HT-29 (cell line): Measurements from ENCODE around the gene ORAI3. TPM values are rescaled to one million over a fixed set of nuclear protein-coding genes. Genes with fewer than 3 reads are reported as not detected.

Source experiments
- DNase-seq: peaks from one replicate; pipeline ENCODE4 v3.0.0-alpha.2; 2015; ENCODE audit warnings: low spot score
- total RNA-seq: library from RNA; depleted of rRNA; stranded (reverse); fragments of >200 nt; shearing (Covaris generic); gene quantifications from 2 replicates; pipeline ENCODE4 v1.2.3, GENCODE V29; 2014

ORAI3 gene
- total RNA-seq, 1 experiment from 2014 or later, result 22.9 TPM

DNA sequence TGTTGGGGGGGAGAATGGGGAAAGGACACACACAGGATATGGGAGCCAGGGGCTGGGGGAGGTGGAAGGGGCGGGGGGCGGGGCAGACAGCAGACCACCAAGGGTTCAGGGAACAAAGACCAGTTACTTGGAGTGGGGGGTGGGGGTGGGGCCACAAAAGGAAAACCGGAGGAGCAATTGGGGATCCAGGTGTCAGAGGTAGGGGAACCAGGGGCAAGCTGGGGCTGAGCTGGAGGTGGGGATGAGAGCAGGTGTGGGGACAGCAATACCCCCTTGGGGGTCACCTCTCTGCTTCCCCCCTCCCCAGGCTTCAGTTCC, 1.4 kb upstream of the ORAI3 start:
- DNase-seq, result no peak

DNA sequence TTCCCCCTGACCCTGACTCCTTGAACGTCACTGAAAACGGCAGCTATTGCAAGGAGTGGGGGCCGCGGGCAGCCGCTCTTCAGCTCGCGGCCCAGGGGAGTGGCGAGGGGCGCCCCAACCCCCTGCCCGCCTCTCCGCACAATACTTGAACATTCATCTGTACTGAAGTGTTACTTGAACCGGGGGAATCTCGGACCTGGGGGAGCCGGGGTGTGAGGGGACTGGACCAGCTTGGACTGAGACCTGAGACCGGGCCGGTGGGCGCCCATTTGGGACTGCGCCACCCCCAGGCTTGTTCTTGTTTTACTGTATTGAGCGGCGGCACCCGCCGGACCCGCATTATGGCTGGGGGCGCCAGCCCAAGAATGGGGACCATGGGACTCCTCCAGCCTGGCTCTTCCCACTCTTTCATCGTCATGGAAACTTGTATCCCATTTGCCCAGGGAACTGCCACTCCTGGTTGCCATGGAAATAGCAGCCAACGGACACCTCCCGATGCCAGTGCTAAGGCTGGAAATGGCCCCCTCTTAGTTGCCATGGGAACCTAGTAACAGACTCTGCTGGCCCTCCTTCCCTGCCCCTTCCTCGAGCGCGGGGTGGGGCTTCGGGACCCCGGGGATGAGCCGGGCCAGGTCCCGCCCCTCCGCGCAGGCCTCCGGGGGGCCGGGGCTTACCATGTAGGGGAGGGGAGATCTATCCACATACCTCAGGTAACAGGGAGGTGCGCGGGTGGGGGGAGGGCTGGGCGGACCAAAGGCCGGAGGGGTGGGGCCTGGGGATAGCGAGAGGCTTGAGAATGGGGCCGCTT, 805 bp upstream of the ORAI3 start:
- DNase-seq, result peak; percentile 76

DNA sequence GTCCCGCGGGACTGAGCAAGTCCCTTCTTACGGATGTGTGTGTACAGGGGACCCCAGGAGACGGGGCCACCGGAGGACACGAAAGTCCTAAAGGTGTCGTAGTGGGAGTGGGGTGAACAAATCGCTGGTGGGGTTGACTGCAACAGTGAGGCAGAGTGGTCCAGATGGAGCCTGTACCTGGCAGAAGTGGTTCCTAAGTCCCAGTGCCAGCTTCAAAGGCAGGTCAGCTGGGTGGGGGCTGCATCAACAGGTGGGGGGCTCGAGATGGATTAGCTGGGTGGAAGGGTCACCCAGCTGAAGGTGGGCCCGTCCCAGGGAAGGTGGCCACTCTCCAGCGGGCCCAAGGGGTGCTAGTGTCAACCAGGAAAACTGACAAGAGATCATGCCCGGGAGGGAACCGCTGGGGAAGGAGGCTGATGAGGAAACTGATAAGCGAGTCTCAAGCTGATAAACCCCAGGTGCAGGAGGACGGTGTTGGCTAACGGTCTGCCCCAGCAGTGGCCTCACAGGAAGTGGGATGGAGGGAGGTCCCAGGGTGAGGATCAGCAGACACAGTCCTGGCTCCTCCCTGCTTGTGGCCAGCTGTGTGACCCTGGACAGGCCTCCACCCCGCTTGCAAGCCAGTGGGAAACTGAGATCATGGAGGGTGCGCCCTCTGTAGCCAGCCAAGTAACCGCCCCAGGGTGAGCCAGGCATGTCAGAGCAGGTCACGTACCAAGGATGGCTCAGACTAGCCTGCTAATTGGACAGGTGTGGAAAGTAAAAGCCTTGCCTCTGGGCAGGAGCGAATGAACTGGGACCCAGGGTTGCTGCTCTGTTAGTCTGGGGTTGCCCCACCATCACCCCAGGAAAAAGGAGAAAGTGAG, 1.0 kb downstream of the ORAI3 start:
- peak; percentile 49 for DNase-seq

DNA sequence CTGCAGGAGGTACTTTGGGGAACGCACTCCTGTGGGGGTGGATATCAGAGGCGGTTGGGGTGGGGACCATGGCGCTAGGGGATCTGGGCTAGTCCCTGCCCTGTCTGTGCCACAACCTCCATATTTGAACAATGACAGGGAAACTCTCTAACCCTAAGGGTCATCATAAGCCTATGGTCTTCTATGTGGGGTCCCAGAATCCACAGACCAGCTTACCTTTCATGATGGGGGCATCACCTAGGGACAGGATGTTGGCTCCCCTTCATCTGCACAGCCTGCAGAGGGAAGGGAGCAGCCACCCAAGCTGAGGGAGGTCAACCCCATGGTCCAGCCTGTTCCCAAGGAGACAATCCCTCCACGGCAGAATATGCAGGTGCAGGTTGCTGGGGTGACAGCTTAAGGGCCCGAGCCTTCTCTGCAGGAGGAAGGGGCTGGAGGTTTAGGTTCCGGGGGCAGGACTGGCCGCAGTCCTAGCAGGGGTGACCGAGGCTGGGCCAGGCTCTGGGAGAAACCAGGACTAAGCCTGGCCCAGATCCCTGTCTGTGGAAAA, 1.7 kb downstream of the ORAI3 start:
- DNase-seq, result no peak

DNA sequence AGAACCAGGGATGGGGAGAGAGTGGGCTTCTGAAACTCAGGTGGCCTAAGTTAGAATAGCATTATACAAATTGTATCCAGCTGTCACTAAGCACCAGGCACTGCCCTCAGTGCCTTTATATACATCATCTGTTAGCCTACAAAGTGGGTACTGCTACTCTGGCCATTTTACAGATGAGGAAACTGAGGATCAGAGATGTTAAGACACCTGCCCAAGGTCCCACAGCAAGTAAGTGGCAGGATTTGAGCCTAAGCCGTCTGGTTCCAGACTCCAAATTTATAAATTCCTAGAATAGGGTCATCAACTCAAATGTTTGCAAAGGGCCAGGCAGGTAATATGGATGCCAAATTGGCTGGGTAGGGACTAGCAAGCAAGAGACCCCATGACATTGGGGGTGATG, 2.3 kb downstream of the ORAI3 start:
- DNase-seq, result no peak

DNA sequence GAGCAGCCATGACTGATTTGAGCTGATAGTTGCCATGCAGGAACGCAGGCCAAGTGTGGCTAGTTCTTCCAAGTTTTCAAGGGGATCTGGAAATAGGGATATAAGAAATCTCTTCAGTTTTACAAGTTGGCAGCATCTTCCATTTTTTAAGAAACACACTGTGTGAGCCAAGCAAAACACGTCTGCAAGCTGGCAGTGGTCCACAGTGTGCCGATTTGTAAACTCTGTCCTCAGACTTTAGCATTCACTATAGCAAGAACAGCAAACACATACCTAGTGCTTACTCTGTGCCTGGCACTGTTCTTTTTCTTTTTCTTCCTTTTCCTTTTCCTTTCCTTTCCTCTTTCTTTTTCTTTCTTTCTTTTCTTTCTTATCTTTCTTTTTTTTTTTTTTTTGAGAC, 2.9 kb downstream of the ORAI3 start:
- no peak for DNase-seq

DNA sequence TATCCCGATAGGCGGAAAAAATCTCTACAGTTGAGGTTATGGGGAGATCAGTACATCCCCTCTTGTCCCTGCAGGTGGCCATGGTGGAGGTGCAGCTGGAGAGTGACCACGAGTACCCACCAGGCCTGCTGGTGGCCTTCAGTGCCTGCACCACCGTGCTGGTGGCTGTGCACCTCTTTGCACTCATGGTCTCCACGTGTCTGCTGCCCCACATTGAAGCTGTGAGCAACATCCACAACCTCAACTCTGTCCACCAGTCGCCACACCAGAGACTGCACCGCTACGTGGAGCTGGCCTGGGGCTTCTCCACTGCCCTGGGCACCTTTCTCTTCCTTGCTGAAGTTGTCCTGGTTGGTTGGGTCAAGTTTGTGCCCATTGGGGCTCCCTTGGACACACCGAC, 4.2 kb downstream of the ORAI3 start:
- no peak for DNase-seq

DNA sequence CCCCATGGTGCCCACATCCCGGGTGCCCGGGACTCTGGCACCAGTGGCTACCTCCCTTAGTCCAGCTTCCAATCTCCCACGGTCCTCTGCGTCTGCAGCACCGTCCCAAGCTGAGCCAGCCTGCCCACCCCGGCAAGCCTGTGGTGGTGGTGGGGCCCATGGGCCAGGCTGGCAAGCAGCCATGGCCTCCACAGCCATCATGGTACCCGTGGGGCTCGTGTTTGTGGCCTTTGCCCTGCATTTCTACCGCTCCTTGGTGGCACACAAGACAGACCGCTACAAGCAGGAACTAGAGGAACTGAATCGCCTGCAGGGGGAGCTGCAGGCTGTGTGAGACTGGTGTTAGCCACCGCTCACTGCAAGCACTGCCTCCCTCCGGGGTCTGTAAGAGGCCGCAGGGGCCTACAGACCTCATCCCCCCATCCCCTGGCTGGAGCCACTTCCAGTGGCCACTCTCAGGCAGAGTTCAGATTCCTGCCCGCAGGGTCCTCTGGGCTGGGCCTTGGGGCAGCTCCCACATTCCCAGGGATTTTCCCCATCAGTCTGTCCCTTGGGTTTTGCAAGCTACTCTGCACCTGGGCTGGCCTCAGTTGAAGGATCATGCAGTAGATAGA, 4.8 kb downstream of the ORAI3 start:
- DNase-seq, result peak; percentile 74

DNA sequence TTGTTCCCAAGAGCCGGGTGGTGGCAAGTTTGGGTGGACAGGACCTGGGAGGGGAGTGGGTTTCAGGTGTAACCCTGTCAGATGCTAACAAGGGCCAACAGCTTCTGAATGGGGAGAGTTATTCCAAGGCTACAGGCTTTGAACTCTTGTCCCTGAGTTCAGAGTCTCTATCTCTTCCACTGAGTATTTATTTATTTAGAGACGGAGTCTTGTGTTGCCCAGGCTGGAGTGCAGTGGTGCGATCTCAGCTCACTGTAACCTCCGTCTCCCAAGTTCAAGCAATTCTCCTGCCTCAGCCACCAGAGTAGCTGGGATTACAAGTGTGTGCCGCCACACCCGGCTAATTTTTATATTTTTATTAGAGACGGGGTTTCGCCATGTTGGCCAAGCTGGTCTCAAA, 6.1 kb downstream of the ORAI3 start:
- no peak for DNase-seq

DNA sequence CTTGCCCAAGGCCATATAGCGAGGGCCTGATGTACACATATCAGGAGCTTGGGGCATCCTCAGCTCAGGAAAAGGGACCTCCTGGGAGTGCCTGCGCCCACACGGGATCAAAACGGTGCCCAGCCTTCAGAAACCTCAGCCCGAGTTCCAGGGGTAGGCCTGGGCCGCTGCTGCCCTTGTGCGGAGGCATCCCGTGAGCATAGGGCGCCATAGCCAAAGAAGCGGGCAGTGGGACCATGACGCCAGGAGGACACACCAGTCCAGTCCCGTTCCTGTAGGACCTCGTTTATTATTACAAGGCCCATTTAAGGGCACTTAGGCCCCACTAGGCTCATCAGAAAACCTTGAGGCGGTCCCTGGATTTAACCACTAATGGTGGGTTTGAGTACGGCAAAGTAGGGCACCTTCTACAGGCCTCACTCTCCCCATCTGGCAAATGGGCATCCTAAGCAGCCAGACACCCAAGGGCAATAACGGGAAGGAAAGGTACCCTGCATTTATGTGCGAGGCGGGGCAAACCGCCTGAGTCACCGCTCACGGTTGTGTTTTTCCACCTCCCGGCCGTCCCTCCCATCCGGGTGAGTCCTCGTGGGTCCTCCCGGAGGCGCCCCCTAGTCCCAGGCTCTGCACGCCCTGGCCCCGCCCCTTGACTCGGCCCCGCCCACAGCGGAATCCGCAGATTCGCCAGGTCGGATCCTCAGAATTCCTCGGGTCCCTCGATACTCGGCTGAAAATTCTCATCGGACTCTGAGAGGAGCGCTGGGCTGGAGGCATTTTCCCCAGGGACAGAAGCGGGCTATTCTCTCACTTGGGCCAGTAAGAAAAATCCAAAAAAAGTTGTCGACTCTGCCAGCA, 8.0 kb downstream of the ORAI3 start:
- peak; percentile 77 for DNase-seq

DNA sequence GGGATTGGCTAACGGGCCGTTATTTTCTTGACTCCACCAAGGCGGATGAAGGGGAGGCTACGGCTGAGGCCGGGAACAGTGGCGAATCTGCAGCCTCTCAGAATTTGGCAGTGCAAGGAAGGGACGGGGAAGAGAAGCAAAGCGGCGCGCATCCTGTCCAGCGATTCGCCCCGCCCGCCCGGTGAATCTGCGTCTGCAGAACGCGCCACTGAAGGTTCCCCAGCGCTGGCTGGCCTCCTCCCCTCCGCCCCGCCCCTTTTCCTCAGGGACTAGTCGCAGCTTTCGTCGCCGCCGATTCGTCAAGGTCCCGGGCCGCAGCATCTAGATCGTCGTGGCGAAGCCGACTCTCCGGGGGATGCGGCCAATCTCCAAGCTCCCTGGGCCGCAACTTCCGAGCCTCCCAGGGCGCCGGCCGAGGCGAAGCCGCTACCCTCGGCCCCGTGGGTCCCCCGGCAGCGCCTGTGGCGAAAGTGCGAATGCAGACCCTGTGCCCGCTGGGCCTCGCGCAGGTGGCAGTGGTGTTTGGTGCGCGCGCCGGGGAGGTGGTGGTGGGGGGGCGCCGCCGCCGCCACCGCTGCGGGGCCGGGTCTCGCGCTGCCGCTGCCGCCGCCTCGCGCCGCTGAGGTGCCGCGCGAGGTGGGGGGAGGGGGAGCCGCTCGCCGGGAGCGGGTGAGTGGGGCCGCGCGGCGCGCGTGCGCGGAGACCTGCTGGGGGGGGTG, 8.7 kb downstream of the ORAI3 start, which contains the start of gene SETD1A:
Gene SETD1A (plus strand): TSS at position 299 of the 719 bp plus-strand sequence. CDS start 978 bp downstream, outside the sequence.
- peak; percentile 93 for DNase-seq

DNA sequence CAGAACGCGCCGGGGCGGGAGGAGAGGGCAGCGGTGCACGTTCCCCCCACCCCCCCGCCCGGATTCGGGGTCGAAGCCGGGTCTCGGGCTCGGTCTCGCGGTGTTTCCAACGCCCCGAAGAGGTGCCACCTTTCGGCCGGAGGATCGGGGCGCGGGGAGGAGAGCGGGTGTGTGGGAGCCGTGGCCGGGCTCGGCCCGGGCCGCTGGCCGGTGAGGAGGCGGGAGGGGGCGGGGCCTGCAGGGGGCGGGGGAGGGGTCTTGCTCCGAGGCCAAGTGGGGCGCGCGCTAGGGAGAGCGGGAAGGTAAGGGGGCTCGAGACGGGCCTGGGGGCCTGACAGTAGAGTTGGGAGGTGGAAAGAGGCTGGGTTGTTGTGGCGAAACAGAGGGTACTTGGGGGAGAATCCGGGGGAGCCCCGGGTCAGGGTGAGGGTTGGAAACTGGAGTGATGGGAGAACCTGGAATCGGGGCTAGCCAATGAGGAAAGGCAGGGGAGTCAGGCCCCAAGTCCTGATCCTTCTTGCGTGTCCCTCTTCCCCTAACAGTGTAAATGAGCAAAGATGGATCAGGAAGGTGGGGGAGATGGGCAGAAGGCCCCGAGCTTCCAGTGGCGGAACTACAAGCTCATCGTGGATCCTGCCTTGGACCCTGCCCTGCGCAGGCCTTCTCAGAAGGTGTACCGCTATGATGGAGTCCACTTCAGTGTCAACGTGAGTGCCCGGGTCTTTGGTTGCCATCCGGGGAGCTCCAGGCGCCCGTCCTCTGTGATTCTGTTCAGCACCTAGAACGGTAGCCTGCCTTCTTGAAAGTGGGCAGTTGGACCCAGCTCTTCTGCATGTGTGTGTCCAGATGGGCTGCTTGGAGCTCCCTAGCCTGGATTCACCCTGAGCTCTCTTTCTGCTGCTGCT, 9.6 kb downstream of the ORAI3 start:
- peak; percentile 19 for DNase-seq

DNA sequence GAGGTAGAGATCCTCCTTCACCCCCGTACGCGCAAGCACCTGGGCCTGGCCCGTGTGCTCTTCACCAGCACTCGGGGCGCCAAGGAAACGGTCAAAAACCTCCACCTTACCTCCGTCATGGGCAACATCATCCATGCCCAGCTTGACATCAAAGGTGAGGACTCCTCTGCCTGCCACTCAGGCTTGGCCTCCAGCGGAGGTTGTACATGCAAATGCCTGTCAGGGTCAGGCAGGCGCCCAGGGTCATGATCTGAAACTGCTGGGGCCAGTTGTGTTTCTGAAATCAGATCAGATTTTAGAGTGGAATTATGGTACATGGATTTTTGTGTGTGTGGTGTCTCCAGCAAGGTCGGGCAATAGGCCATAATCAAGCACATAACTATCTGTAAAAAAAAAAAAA, 12.5 kb downstream of the ORAI3 start:
- no peak for DNase-seq

DNA sequence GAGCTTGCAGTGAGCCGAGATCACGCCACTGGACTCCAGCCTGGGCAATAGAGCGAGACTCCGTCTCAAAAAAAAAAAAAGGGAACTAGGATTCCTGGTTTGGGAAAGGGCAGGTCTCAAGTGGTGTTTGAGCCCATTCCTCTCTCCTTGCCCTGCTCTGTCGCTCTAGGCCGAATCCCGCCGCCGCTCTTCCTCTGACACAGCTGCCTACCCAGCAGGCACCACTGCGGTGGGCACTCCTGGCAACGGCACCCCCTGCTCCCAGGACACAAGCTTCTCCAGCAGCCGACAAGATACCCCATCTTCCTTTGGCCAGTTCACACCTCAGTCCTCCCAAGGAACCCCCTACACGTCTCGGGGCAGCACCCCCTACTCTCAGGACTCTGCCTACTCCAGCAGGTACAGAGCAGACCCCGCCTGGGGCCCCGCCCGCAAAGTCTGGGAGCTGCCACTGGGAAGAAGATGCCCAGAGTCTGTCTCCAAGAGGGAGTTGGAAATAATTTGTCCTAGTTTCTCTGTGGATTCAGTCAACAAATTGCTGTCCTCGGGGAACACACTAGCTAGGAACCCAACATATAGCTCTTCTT, 15.2 kb downstream of the ORAI3 start:
- no peak for DNase-seq

DNA sequence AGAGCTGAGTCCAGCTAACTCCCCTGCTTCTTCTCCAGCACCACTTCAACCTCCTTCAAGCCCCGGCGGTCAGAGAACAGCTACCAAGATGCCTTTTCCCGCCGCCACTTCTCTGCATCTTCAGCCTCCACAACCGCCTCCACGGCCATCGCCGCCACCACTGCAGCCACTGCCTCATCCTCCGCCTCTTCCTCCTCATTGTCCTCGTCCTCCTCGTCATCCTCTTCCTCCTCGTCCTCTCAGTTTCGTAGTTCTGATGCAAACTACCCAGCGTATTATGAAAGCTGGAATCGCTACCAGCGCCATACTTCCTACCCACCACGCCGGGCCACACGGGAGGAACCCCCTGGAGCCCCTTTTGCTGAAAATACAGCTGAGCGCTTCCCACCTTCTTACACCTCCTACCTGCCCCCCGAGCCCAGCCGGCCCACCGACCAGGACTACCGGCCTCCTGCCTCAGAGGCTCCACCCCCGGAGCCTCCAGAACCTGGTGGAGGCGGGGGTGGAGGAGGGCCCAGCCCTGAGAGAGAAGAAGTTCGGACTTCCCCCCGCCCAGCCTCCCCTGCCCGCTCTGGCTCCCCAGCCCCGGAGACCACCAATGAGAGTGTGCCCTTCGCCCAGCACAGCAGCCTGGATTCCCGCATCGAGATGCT, 15.8 kb downstream of the ORAI3 start:
- DNase-seq, result no peak

DNA sequence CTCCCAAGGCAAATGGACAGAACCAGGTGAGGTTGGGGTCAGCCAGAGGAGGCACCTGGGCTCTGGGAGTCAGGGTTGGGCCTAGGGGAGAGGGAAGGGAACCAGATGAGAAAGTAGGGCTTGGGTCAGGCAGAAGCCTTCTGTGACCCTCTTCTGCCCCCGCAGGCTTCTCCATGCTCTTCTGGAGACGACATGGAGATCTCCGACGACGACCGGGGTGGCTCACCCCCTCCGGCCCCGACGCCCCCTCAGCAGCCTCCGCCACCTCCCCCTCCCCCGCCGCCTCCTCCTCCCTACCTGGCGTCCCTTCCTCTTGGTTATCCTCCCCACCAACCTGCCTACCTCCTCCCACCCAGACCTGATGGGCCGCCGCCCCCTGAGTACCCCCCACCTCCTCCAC, 16.6 kb downstream of the ORAI3 start:
- no peak for DNase-seq

DNA sequence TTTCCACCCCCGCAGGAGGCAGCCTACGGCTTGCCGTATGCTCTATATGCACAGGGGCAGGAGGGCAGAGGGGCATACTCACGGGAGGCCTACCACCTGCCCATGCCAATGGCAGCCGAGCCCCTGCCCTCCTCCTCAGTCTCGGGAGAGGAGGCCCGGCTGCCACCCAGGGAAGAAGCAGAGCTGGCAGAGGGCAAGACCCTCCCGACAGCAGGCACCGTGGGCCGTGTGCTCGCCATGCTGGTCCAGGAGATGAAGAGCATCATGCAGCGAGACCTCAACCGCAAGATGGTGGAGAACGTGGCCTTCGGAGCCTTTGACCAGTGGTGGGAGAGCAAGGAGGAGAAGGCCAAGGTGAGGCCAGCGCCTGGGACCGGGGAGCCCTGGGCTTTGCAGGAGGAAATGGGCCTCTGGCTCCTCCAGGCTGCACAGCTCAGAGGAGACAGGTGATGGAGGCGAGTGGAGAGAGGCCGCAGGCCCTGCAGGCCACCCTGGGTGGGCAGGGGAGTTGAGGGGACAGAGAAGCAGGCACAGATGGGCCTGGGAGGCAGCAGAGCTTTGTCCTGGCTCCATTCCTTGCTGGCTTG, 17.3 kb downstream of the ORAI3 start:
- DNase-seq, result no peak

DNA sequence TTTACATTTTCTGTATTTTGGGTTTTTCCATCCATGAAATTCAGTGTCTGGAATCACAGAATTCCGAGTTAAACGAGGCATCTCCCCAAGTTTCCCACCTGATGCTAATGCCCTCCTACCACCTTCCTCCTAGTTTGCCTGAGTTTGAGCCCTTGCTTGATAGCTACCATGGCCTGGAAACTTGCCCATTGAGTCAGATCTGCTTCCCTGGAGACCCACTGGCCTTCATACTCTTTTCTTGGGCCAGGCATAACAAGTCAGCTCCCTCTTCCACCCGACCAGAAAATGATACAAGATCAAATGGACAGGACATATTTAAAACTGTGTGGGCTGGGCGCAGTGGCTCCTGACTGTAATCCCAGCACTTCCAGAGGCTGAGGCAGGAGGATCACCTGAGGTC, 18.9 kb downstream of the ORAI3 start:
- no peak for DNase-seq
